Measurements from ENCODE around the gene SEMA5B. TPM values are rescaled to one million over a fixed set of nuclear protein-coding genes. Genes with fewer than 3 reads are reported as not detected.

SEMA5B gene
- total and polyA plus RNA-seq, 2 donors (not counting 3 experiments of a cell fraction or from before 2014, with no cell fraction given): 0.07 TPM; not detected in 1

DNA sequence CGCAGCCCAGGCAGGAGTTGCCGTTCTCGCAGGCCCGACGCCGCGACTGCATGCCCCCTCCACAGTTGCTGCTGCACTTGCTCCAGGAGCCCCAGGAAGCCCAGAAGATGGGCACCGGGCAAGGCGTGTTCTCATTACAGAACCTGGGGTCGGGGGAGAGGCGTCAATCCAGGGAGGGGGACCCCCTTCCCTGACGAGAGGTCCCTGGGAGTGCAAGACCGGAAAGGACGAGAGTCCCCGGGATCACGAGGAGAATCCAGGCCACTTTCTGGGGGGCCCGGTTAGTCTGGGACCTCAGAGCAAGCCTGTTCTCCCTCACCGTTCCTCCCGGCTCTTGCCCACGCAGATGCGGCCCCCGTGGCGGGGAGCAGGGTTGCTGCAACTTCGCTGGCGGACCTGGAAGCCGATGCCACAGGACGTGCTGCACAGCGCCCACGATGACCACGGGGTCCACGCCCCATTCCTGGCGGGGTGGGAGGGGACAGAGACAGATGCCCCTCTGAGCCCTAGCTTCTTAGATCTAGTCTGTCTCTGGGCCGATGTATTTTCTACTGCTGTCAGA lies 113.9 kb downstream of the SEMA5B start:
- Histone ChIP-seq H3K36me3 (ENCODE audit: control insufficient read depth in 2 of 2, extremely low read depth in 1 of 2, insufficient read depth in 2 of 2, low read length in 2 of 2) (no peaks in the 10 kb centered on the region), H3K9me1 (replicated peaks; ENCODE audit: control insufficient read depth, extremely low read depth, insufficient read depth, low read length) (no peaks in the 10 kb centered on the region), H3K79me2 (ENCODE audit: control insufficient read depth, insufficient read depth, low read length) (no peaks in the 10 kb centered on the region), H3K4me3 (replicated peaks in 1 of 3; ENCODE audit: insufficient read depth in 1 of 3, low read depth in 1 of 3, low read length in 3 of 3) (no peak overlapping the region), H4K20me1 (replicated peaks; ENCODE audit: control insufficient read depth, extremely low read depth, insufficient read depth, low read length) (no peaks in the 10 kb centered on the region), H2AFZ (ENCODE audit: low read depth, low read length) (no peak overlapping the region), H3K9ac (replicated peaks; ENCODE audit: extremely low read depth, insufficient read depth, low read length) (no peak overlapping the region), H3K27me3 (ENCODE audit: control insufficient read depth in 2 of 2, insufficient read depth in 2 of 2, low read length in 2 of 2) (peaks cover 6 to 12% of the 10 kb centered on the region in 2 experiments), H3K4me1 (ENCODE audit: control insufficient read depth, extremely low read depth, insufficient read depth, low read length) (no peaks in the 10 kb centered on the region), H3K4me2 (ENCODE audit: insufficient read depth, low read length) (no peak overlapping the region), H3K9me3 (replicated peaks; ENCODE audit: control insufficient read depth, insufficient read depth, low read length) (no peaks in the 10 kb centered on the region), H3K27ac (ENCODE audit: insufficient read depth, low read depth, low read length) (no peak overlapping the region)
- no TSS peak for BruUV-seq (replicated peaks)
- intact Hi-C loops (cut with micrococcal nuclease) (no loop called here), dilution Hi-C loops (cut with MboI; ENCODE audit: extremely low pct_ligation_motif_present, low sequenced_read_pairs) (no loop called here)
- ChIA-PET POLR2A (no interaction called here), CTCF (no interaction called here)
- FAIRE-seq: no peak
- DNase-seq (ENCODE audit: low read depth, low spot score): no peak
- TF ChIP-seq, protein P1, sequence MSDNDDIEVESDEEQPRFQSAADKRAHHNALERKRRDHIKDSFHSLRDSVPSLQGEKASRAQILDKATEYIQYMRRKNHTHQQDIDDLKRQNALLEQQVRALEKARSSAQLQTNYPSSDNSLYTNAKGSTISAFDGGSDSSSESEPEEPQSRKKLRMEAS (IDR thresholded peaks at IDR 0.05; ENCODE audit: insufficient read depth, insufficient read length): no peak
- TF ChIP-seq, protein P2, sequence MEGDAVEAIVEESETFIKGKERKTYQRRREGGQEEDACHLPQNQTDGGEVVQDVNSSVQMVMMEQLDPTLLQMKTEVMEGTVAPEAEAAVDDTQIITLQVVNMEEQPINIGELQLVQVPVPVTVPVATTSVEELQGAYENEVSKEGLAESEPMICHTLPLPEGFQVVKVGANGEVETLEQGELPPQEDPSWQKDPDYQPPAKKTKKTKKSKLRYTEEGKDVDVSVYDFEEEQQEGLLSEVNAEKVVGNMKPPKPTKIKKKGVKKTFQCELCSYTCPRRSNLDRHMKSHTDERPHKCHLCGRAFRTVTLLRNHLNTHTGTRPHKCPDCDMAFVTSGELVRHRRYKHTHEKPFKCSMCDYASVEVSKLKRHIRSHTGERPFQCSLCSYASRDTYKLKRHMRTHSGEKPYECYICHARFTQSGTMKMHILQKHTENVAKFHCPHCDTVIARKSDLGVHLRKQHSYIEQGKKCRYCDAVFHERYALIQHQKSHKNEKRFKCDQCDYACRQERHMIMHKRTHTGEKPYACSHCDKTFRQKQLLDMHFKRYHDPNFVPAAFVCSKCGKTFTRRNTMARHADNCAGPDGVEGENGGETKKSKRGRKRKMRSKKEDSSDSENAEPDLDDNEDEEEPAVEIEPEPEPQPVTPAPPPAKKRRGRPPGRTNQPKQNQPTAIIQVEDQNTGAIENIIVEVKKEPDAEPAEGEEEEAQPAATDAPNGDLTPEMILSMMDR (IDR thresholded peaks at IDR 0.05; ENCODE audit: extremely low read depth in 1 of 2, insufficient read depth in 1 of 2, low read depth in 1 of 2, low read length in 2 of 2): no peak
- no peak for TF ChIP-seq POLR2AphosphoS5 (IDR thresholded peaks at IDR 0.05; ENCODE audit: insufficient read depth, low read depth, low read length)
- no peak for TF ChIP-seq POLR2A (IDR thresholded peaks at IDR 0.05; ENCODE audit: low read depth, low read length)
- no peak for TF ChIP-seq MYC (IDR thresholded peaks at IDR 0.05; ENCODE audit: low read depth, low read length)
- no peak for TF ChIP-seq EZH2 (IDR thresholded peaks at IDR 0.05; ENCODE audit: borderline replicate concordance, low read depth, low read length, severe bottlenecking)
- TF ChIP-seq JUN (IDR thresholded peaks at IDR 0.05; ENCODE audit: borderline replicate concordance, insufficient read depth, insufficient read length, low read depth): no peak
- TF ChIP-seq GATA2 (IDR thresholded peaks at IDR 0.05; ENCODE audit: insufficient read depth, insufficient read length, low read depth, low read length): no peak
- TF ChIP-seq FOS (IDR thresholded peaks at IDR 0.05; ENCODE audit: borderline replicate concordance, insufficient read depth, low read length): no peak

Data from endothelial cell of umbilical vein (primary cell).